Measurements from ENCODE around the gene PIM3. TPM values are rescaled to one million over a fixed set of nuclear protein-coding genes. Genes with fewer than 3 reads are reported as not detected.

Gene PIM3
- total RNA-seq, 1 donor from 2014 or later, result 97.2 TPM

GRCh38 chr22:49930596-49931412 lies 29.8 kb upstream of the PIM3 start:
- Histone ChIP-seq H3K4me3 (no peak overlapping the region), H3K36me3 (peaks cover 0 to 4% of the 10 kb centered on the region in 2 donors), H3K27ac (no peak overlapping the region), H3K4me1 (peaks cover 54% of the 10 kb centered on the region), H3K9me3 (no peaks in the 10 kb centered on the region), H3K27me3 (no peaks in the 10 kb centered on the region)
- peak in 1 of 2 donors; percentile 81 for TF ChIP-seq POLR2AphosphoS5 (IDR thresholded peaks at IDR 0.05; ENCODE audit: insufficient read depth in 1 of 2, low read depth in 1 of 2)
- no peak for TF ChIP-seq POLR2A (IDR thresholded peaks at IDR 0.05)
- peak in 1 of 3 experiments; percentile 22 for TF ChIP-seq CTCF (IDR thresholded peaks at IDR 0.05)
- no peak for DNase-seq (ENCODE audit: extremely low spot score in 2 of 2)
- intact Hi-C loops (cut with DNase I), result loop anchor here (2.0 kb wide), 1 partner anchor 100 kb away; no protein-coding TSS in a partner anchor

- intact Hi-C loops (cut with DNase I), result no loop called here
- Histone ChIP-seq H3K4me3 (peak overlapping the region; percentile 47 to 67), H3K36me3 (no peaks in the 10 kb centered on the region), H3K27ac (peak overlapping the region; percentile 98), H3K9me3 (no peaks in the 10 kb centered on the region), H3K4me1 (peaks cover 75% of the 10 kb centered on the region), H3K27me3 (no peaks in the 10 kb centered on the region)
- DNase-seq (ENCODE audit: extremely low spot score in 2 of 2), result peak in 1 of 2 donors; percentile 97
- peak; percentile 19 to 83 for TF ChIP-seq POLR2AphosphoS5 (IDR thresholded peaks at IDR 0.05; ENCODE audit: insufficient read depth in 1 of 2, low read depth in 1 of 2)
- no peak for TF ChIP-seq CTCF (IDR thresholded peaks at IDR 0.05)
These were observed 27.1 kb upstream of the PIM3 start for GRCh38 chr22:49933236-49934159.

- intact Hi-C loops (cut with DNase I), result no loop called here
- H3K27ac ChIP-seq, result peak overlapping the region; percentile 98
- H3K9me3 ChIP-seq, result no peaks in the 10 kb centered on the region
- no peaks in the 10 kb centered on the region for H3K27me3 ChIP-seq
- no peak for DNase-seq (ENCODE audit: extremely low spot score in 2 of 2)
- peaks cover 70% of the 10 kb centered on the region for H3K4me1 ChIP-seq
- no peaks in the 10 kb centered on the region for H3K36me3 ChIP-seq
- TF ChIP-seq POLR2AphosphoS5 (IDR thresholded peaks at IDR 0.05; ENCODE audit: insufficient read depth in 1 of 2, low read depth in 1 of 2), result no peak
- no peak for TF ChIP-seq CTCF (IDR thresholded peaks at IDR 0.05)
- TF ChIP-seq POLR2A (IDR thresholded peaks at IDR 0.05), result no peak
- H3K4me3 ChIP-seq, result peak overlapping the region; percentile 47 to 67
These were observed 26.2 kb upstream of the PIM3 start for GRCh38 chr22:49934160-49934890.

- DNase-seq (ENCODE audit: extremely low spot score in 2 of 2), result no peak
- Histone ChIP-seq H3K9me3 (no peaks in the 10 kb centered on the region), H3K4me3 (peak overlapping the region; percentile 47 to 67), H3K27me3 (no peaks in the 10 kb centered on the region), H3K4me1 (peaks cover 66% of the 10 kb centered on the region), H3K36me3 (no peaks in the 10 kb centered on the region), H3K27ac (peak overlapping the region; percentile 98)
- TF ChIP-seq POLR2AphosphoS5 (IDR thresholded peaks at IDR 0.05; ENCODE audit: insufficient read depth in 1 of 2, low read depth in 1 of 2) (no peak), POLR2A (IDR thresholded peaks at IDR 0.05) (no peak), CTCF (IDR thresholded peaks at IDR 0.05) (no peak)
- intact Hi-C loops (cut with DNase I), result loop anchor here (5.0 kb wide), 2 partner anchors 37 to 572 kb away; partner anchors contain the start of genes LMF2 and NCAPH2
These were observed 25.5 kb upstream of the PIM3 start for GRCh38 chr22:49934891-49935557.
